GM12864 (cell line): Measurements from ENCODE around the gene CGNL1.

Source experiments
- DNase-seq: peaks from one replicate; pipeline ENCODE4 v3.0.0-alpha.2; 2011; ENCODE audit warnings: low read depth
- H3K4me3 ChIP-seq: 2 replicates; pipeline ENCODE4 v1.5.1; 2011; ENCODE audit warnings: mild to moderate bottlenecking, low read depth, low read length, control low read depth
- CTCF ChIP-seq: IDR thresholded peaks from 2 replicates; pipeline ENCODE4 v1.5.1; 2011; ENCODE audit warnings: low read depth, mild to moderate bottlenecking, moderate library complexity, low read length, control low read depth, inconsistent platforms; ENCODE audit errors: missing control alignments

The CGNL1 gene

GRCh38 chr15:57572468-57572867 is 196.2 kb downstream of the CGNL1 start:
- TF ChIP-seq CTCF: no peak
- DNase-seq: no peak
- no peak overlapping the region for H3K4me3 ChIP-seq

- TF ChIP-seq CTCF: no peak
- no peak overlapping the region for H3K4me3 ChIP-seq
- no peak for DNase-seq
These were observed 196.8 kb downstream of the CGNL1 start for GRCh38 chr15:57573151-57573550.

- no peak for TF ChIP-seq CTCF
- no peak for DNase-seq
- no peak overlapping the region for H3K4me3 ChIP-seq
These were observed 199.1 kb downstream of the CGNL1 start for GRCh38 chr15:57575363-57575762.

GRCh38 chr15:57578288-57578900 is 202.1 kb downstream of the CGNL1 start:
- no peak for TF ChIP-seq CTCF
- no peak for DNase-seq
- no peak overlapping the region for H3K4me3 ChIP-seq

- no peak for TF ChIP-seq CTCF
- H3K4me3 ChIP-seq: no peak overlapping the region
- no peak for DNase-seq
These were observed 204.1 kb downstream of the CGNL1 start for GRCh38 chr15:57580428-57580827.

- no peak for TF ChIP-seq CTCF
- H3K4me3 ChIP-seq: no peak overlapping the region
- DNase-seq: no peak
These were observed 204.6 kb downstream of the CGNL1 start for GRCh38 chr15:57580866-57581265.

- no peak for TF ChIP-seq CTCF
- DNase-seq: no peak
- no peak overlapping the region for H3K4me3 ChIP-seq
These were observed 205.8 kb downstream of the CGNL1 start for GRCh38 chr15:57582090-57582489.
